Stimulated activated naive B cell treated with anti-CD40 and anti-IgM and Interleukin-4, amounts not matched to agents 10 μg/mL and 1 μg/mL and 100 μg/mL, for 72 hours (primary cell): ENCODE data around the gene TRIM62.

Experiments
- ATAC-seq, 2 donors: fragments of 150-1000 bp; cut with Tn5 transposase; replicated peaks; 2 replicates each; pipeline ENCODE4 v1.10.0; 2021; ENCODE audit warnings: moderate library complexity in 1 of 2
- DNase-seq: peaks from one replicate; pipeline ENCODE4 v3.0.0; 2021
- H3K27ac Mint-ChIP-seq: one replicate; pipeline ENCODE4 v1.8.0; 2022; ENCODE audit warnings: mild to moderate bottlenecking, mixed read lengths
- H3K27me3 Mint-ChIP-seq, 2 donors: one replicate each; pipeline ENCODE4 v1.8.0; 2022; ENCODE audit warnings: mixed read lengths in 2 of 2
- H3K36me3 Mint-ChIP-seq, 2 donors: one replicate each; pipeline ENCODE4 v1.8.0; 2022; ENCODE audit warnings: mixed read lengths in 2 of 2, mild to moderate bottlenecking in 1 of 2
- H3K4me1 Mint-ChIP-seq, 2 donors: one replicate each; pipeline ENCODE4 v1.8.0; 2022; ENCODE audit warnings: mixed read lengths in 2 of 2, mild to moderate bottlenecking in 1 of 2
- H3K4me3 Mint-ChIP-seq, 2 donors: one replicate each; pipeline ENCODE4 v1.8.0; 2022; ENCODE audit warnings: mild to moderate bottlenecking in 2 of 2, mixed read lengths in 2 of 2, moderate library complexity in 1 of 2
- H3K9me3 Mint-ChIP-seq, 2 donors: one replicate each; pipeline ENCODE4 v1.8.0; 2022; ENCODE audit warnings: mixed read lengths in 2 of 2, mild to moderate bottlenecking in 1 of 2

The TRIM62 gene

GRCh38 chr1:33188572-33189275, 6.9 kb upstream of the TRIM62 start:
- peaks cover 36 to 44% of the 10 kb centered on the region in 2 donors for H3K27me3 Mint-ChIP-seq
- peaks cover 0 to 2% of the 10 kb centered on the region in 2 donors for H3K4me1 Mint-ChIP-seq
- ATAC-seq, result no peak

GRCh38 chr1:33186936-33187335, 5.1 kb upstream of the TRIM62 start:
- Mint-ChIP-seq H3K36me3 (no peaks in the 10 kb centered on the region), H3K27ac (no peak overlapping the region), H3K9me3 (no peaks in the 10 kb centered on the region), H3K4me3 (no peak overlapping the region), H3K4me1 (peaks cover 9% of the 10 kb centered on the region in 2 donors), H3K27me3 (peaks cover 38 to 42% of the 10 kb centered on the region in 2 donors)
- DNase-seq (no peak), ATAC-seq (no peak)

More at GRCh38 chr1:33188572-33189275, 6.9 kb upstream of the TRIM62 start:
- H3K9me3 Mint-ChIP-seq, result no peaks in the 10 kb centered on the region
- no peak for DNase-seq
- no peaks in the 10 kb centered on the region for H3K36me3 Mint-ChIP-seq
- no peak overlapping the region for H3K27ac Mint-ChIP-seq
- no peak overlapping the region for H3K4me3 Mint-ChIP-seq

GRCh38 chr1:33185541-33185940, 3.7 kb upstream of the TRIM62 start:
- no peak overlapping the region for H3K4me3 Mint-ChIP-seq
- no peak overlapping the region for H3K27ac Mint-ChIP-seq
- DNase-seq (no peak), ATAC-seq (no peak)
- H3K4me1 Mint-ChIP-seq, result peaks cover 11 to 20% of the 10 kb centered on the region in 2 donors
- H3K36me3 Mint-ChIP-seq, result no peaks in the 10 kb centered on the region
- peaks cover under 1 to 1% of the 10 kb centered on the region in 2 donors for H3K9me3 Mint-ChIP-seq
- H3K27me3 Mint-ChIP-seq, result peaks cover 25 to 31% of the 10 kb centered on the region in 2 donors

- DNase-seq (no peak), ATAC-seq (no peak)
- Mint-ChIP-seq H3K9me3 (peaks cover 3% of the 10 kb centered on the region in 2 donors), H3K4me1 (peaks cover 18 to 28% of the 10 kb centered on the region in 2 donors), H3K36me3 (no peaks in the 10 kb centered on the region), H3K4me3 (no peak overlapping the region), H3K27me3 (peaks cover 24 to 31% of the 10 kb centered on the region in 2 donors), H3K27ac (no peak overlapping the region)
Observed at GRCh38 chr1:33183306-33183705, 1.5 kb upstream of the TRIM62 start.

GRCh38 chr1:33182896-33183295, 1.1 kb upstream of the TRIM62 start:
- H3K27ac Mint-ChIP-seq, result no peak overlapping the region
- peak overlapping the region in 1 of 2 donors; percentile 22 for H3K4me3 Mint-ChIP-seq
- H3K36me3 Mint-ChIP-seq, result no peaks in the 10 kb centered on the region
- H3K9me3 Mint-ChIP-seq, result peaks cover 3% of the 10 kb centered on the region in 2 donors
- peaks cover 18 to 28% of the 10 kb centered on the region in 2 donors for H3K4me1 Mint-ChIP-seq
- no peak for ATAC-seq
- peaks cover 24 to 31% of the 10 kb centered on the region in 2 donors for H3K27me3 Mint-ChIP-seq
- DNase-seq, result no peak

GRCh38 chr1:33182401-33182841, 578 bp upstream of the TRIM62 start:
- Mint-ChIP-seq H3K4me3 (peak overlapping the region; percentile 22 to 91), H3K36me3 (no peaks in the 10 kb centered on the region), H3K27me3 (peaks cover 24 to 31% of the 10 kb centered on the region in 2 donors), H3K4me1 (peaks cover 18 to 28% of the 10 kb centered on the region in 2 donors), H3K9me3 (peaks cover 3% of the 10 kb centered on the region in 2 donors), H3K27ac (no peak overlapping the region)
- DNase-seq (no peak), ATAC-seq (no peak)

- peak; percentile 91 to 92 for ATAC-seq
Observed at GRCh38 chr1:33180911-33181890, 642 bp downstream of the TRIM62 start.

GRCh38 chr1:33180226-33180910, 1.5 kb downstream of the TRIM62 start:
- Mint-ChIP-seq H3K27ac (peak overlapping the region; percentile 52), H3K4me1 (peaks cover 18 to 28% of the 10 kb centered on the region in 2 donors), H3K4me3 (peak overlapping the region; percentile 91), H3K36me3 (peaks cover 0 to 2% of the 10 kb centered on the region in 2 donors), H3K9me3 (peaks cover 3% of the 10 kb centered on the region in 2 donors), H3K27me3 (peaks cover 15 to 20% of the 10 kb centered on the region in 2 donors)
- ATAC-seq (peak; percentile 3 to 16), DNase-seq (no peak)

More at GRCh38 chr1:33180911-33181890, 642 bp downstream of the TRIM62 start:
- Mint-ChIP-seq H3K27me3 (peaks cover 21 to 24% of the 10 kb centered on the region in 2 donors), H3K4me3 (peak overlapping the region; percentile 91), H3K9me3 (peaks cover 3% of the 10 kb centered on the region in 2 donors), H3K27ac (peak overlapping the region; percentile 90), H3K36me3 (no peaks in the 10 kb centered on the region), H3K4me1 (peaks cover 18 to 28% of the 10 kb centered on the region in 2 donors)
- DNase-seq, result peak; percentile 66

GRCh38 chr1:33178836-33179439, 2.9 kb downstream of the TRIM62 start:
- peaks cover 18 to 32% of the 10 kb centered on the region in 2 donors for H3K4me1 Mint-ChIP-seq
- DNase-seq (no peak), ATAC-seq (no peak)
- peaks cover 13 to 15% of the 10 kb centered on the region in 2 donors for H3K27me3 Mint-ChIP-seq
- H3K36me3 Mint-ChIP-seq, result peaks cover 0 to 2% of the 10 kb centered on the region in 2 donors
- peak overlapping the region; percentile 48 for H3K27ac Mint-ChIP-seq
- H3K4me3 Mint-ChIP-seq, result no peak overlapping the region
- H3K9me3 Mint-ChIP-seq, result peaks cover 3% of the 10 kb centered on the region in 2 donors

GRCh38 chr1:33177996-33178540, 3.8 kb downstream of the TRIM62 start:
- ATAC-seq (no peak), DNase-seq (no peak)
- Mint-ChIP-seq H3K4me3 (no peak overlapping the region), H3K27ac (no peak overlapping the region), H3K9me3 (peaks cover 3% of the 10 kb centered on the region in 2 donors), H3K27me3 (peaks cover 7 to 8% of the 10 kb centered on the region in 2 donors), H3K36me3 (peaks cover 0 to 2% of the 10 kb centered on the region in 2 donors), H3K4me1 (peaks cover 22 to 40% of the 10 kb centered on the region in 2 donors)

GRCh38 chr1:33176887-33177286, 5.0 kb downstream of the TRIM62 start:
- H3K27me3 Mint-ChIP-seq, result no peaks in the 10 kb centered on the region
- H3K4me1 Mint-ChIP-seq, result peaks cover 19 to 43% of the 10 kb centered on the region in 2 donors
- H3K4me3 Mint-ChIP-seq, result no peak overlapping the region
- peaks cover 3% of the 10 kb centered on the region in 2 donors for H3K9me3 Mint-ChIP-seq
- H3K27ac Mint-ChIP-seq, result no peak overlapping the region
- H3K36me3 Mint-ChIP-seq, result peaks cover 0 to 2% of the 10 kb centered on the region in 2 donors
- DNase-seq, result no peak
- no peak for ATAC-seq

- Mint-ChIP-seq H3K36me3 (peaks cover 0 to 2% of the 10 kb centered on the region in 2 donors), H3K27me3 (no peaks in the 10 kb centered on the region), H3K27ac (no peak overlapping the region), H3K4me1 (peaks cover 19 to 42% of the 10 kb centered on the region in 2 donors), H3K9me3 (peaks cover 3% of the 10 kb centered on the region in 2 donors), H3K4me3 (no peak overlapping the region)
- ATAC-seq, result no peak
- no peak for DNase-seq
Observed at GRCh38 chr1:33176362-33176850, 5.4 kb downstream of the TRIM62 start.

- peaks cover 0 to 2% of the 10 kb centered on the region in 2 donors for H3K36me3 Mint-ChIP-seq
- no peak for ATAC-seq
- DNase-seq, result no peak
- peaks cover 17 to 37% of the 10 kb centered on the region in 2 donors for H3K4me1 Mint-ChIP-seq
- no peak overlapping the region for H3K27ac Mint-ChIP-seq
- H3K9me3 Mint-ChIP-seq, result peaks cover 3% of the 10 kb centered on the region in 2 donors
- no peaks in the 10 kb centered on the region for H3K27me3 Mint-ChIP-seq
- no peak overlapping the region for H3K4me3 Mint-ChIP-seq
Observed at GRCh38 chr1:33175865-33176264, 6.0 kb downstream of the TRIM62 start.
